ENCODE measurements around the gene SEMA4C. TPM values are rescaled to one million over a fixed set of nuclear protein-coding genes. Genes with fewer than 3 reads are reported as not detected.

The SEMA4C gene
- total and polyA plus RNA-seq, 9 of the 15 experiments (the other 6 are each of a cell fraction or from before 2014, with no cell fraction given): 0.32 to 59.7 (median 23.9) TPM

DNA sequence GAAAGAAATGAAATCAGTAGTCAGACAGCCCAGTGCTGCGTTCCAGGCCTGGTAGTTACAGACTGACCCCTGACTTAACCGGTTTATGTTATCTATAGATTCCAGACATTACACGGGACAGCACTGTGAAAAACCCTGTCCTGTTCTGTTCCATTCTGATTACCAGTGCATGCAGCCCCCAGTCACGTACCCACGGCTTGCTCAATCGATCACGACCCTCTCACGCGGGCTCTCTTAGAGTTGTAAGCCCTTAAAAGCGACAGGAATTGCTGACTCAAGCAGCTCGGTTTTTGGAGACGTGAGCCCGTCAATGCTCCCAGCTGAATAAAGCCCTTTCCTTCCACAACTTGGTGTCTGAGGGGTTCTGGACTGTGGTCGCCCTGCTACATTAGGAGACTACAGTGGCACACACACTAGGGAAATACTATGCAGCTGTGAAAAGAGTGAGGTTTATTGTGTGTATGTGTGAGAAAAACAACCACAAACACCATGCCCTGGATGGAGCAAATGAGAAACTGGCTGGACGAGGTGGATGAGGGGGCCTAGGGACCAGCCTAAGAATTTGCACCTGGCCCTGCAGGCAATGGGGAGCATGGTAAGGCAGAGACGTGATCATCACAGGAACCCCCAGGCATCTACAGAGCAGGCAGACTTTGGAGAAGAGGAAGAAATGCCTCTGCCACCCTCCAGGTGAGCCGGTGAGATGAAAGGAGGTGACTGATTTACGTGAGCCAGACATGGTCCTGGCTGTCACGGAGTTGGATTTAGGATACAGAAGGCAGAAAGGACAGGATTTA lies 49.1 kb upstream of the SEMA4C start (continued):
- TF ChIP-seq, protein P1, sequence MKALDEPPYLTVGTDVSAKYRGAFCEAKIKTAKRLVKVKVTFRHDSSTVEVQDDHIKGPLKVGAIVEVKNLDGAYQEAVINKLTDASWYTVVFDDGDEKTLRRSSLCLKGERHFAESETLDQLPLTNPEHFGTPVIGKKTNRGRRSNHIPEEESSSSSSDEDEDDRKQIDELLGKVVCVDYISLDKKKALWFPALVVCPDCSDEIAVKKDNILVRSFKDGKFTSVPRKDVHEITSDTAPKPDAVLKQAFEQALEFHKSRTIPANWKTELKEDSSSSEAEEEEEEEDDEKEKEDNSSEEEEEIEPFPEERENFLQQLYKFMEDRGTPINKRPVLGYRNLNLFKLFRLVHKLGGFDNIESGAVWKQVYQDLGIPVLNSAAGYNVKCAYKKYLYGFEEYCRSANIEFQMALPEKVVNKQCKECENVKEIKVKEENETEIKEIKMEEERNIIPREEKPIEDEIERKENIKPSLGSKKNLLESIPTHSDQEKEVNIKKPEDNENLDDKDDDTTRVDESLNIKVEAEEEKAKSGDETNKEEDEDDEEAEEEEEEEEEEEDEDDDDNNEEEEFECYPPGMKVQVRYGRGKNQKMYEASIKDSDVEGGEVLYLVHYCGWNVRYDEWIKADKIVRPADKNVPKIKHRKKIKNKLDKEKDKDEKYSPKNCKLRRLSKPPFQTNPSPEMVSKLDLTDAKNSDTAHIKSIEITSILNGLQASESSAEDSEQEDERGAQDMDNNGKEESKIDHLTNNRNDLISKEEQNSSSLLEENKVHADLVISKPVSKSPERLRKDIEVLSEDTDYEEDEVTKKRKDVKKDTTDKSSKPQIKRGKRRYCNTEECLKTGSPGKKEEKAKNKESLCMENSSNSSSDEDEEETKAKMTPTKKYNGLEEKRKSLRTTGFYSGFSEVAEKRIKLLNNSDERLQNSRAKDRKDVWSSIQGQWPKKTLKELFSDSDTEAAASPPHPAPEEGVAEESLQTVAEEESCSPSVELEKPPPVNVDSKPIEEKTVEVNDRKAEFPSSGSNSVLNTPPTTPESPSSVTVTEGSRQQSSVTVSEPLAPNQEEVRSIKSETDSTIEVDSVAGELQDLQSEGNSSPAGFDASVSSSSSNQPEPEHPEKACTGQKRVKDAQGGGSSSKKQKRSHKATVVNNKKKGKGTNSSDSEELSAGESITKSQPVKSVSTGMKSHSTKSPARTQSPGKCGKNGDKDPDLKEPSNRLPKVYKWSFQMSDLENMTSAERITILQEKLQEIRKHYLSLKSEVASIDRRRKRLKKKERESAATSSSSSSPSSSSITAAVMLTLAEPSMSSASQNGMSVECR (CRISPR knock-in tag; IDR thresholded peaks at IDR 0.05): no peak
- no peak for TF ChIP-seq ZC3H8 (IDR thresholded peaks at IDR 0.05)
- no peak for TF ChIP-seq EWSR1 (IDR thresholded peaks at IDR 0.05; ENCODE audit: borderline replicate concordance, low read depth, partially characterized antibody)
- no peak for TF ChIP-seq GTF2E2 (tag; IDR thresholded peaks at IDR 0.05)
- TF ChIP-seq, protein P2, sequence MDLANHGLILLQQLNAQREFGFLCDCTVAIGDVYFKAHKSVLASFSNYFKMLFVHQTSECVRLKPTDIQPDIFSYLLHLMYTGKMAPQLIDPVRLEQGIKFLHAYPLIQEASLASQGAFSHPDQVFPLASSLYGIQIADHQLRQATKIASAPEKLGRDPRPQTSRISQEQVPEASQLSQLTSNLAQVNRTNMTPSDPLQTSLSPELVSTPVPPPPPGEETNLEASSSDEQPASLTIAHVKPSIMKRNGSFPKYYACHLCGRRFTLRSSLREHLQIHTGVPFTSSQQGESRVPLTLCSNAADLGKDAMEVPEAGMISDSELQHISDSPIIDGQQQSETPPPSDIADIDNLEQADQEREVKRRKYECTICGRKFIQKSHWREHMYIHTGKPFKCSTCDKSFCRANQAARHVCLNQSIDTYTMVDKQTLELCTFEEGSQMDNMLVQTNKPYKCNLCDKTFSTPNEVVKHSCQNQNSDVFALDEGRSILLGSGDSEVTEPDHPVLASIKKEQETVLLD (IDR thresholded peaks at IDR 0.05): peak; percentile 85; the same call in 1 of the 2 replicates
- TF ChIP-seq NFYB (IDR thresholded peaks at IDR 0.05; ENCODE audit: extremely low read depth, insufficient read length): no peak
- TF ChIP-seq ETV5 (CRISPR knock-in tag; IDR thresholded peaks at IDR 0.05; ENCODE audit: low read depth): peak; percentile 27; the same call in 1 of the 2 replicates
- TF ChIP-seq TBL1XR1 (IDR thresholded peaks at IDR 0.05; ENCODE audit: low read length in 2 of 2): peak; percentile 39 to 94; a peak in 3 of 4 replicates
- no peak for TF ChIP-seq ZNF174 (CRISPR knock-in tag; IDR thresholded peaks at IDR 0.05)
- no peak for TF ChIP-seq SRSF3 (IDR thresholded peaks at IDR 0.05; ENCODE audit: insufficient read depth, low read length)
- TF ChIP-seq MYBL2 (IDR thresholded peaks at IDR 0.05; ENCODE audit: low read depth): no peak
- TF ChIP-seq MYBL2 (CRISPR knock-in tag; IDR thresholded peaks at IDR 0.05; ENCODE audit: borderline replicate concordance): no peak
- TF ChIP-seq, protein P3, sequence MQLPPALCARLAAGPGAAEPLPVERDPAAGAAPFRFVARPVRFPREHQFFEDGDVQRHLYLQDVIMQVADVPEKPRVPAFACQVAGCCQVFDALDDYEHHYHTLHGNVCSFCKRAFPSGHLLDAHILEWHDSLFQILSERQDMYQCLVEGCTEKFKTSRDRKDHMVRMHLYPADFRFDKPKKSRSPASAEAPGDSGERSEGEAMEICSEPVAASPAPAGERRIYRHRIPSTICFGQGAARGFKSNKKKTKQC (CRISPR knock-in tag; IDR thresholded peaks at IDR 0.05): no peak
- no peak for TF ChIP-seq HNRNPH1 (optimal IDR thresholded peaks at IDR 0.05; ENCODE audit: low read depth, low read length)
- TF ChIP-seq PHF20 (IDR thresholded peaks at IDR 0.05; ENCODE audit: partially characterized antibody): no peak
- TF ChIP-seq HDAC2 (IDR thresholded peaks at IDR 0.05): peak; percentile 96
- TF ChIP-seq ZNF76 (CRISPR knock-in tag; IDR thresholded peaks at IDR 0.05; ENCODE audit: borderline replicate concordance): no peak
- TF ChIP-seq ZBTB7A (IDR thresholded peaks at IDR 0.05; ENCODE audit: borderline replicate concordance, control insufficient read depth, low read depth, low read length): peak; percentile 98
- TF ChIP-seq SRSF1 (IDR thresholded peaks at IDR 0.05; ENCODE audit: low read depth, low read length): no peak
- TF ChIP-seq FOSL1 (tag; conservative IDR thresholded peaks at IDR 0.05): peak; percentile 66; the same call in 1 of the 2 replicates
- no peak for TF ChIP-seq KDM2B (CRISPR knock-in tag; IDR thresholded peaks at IDR 0.05)
